Measurements from ENCODE around the gene CERS1. TPM values are rescaled to one million over a fixed set of nuclear protein-coding genes. Genes with fewer than 3 reads are reported as not detected.
A peak's percentile ranks its signal among the peaks of the same experiment; 100 is the strongest.

CERS1 gene
- total and polyA plus RNA-seq, 10 of the 15 experiments (the other 5 are each of a cell fraction or from before 2014, with no cell fraction given): 0.19 TPM; not detected in 9

- Histone ChIP-seq H3K27me3 (replicated peaks in 1 of 2; ENCODE audit: control insufficient read depth in 2 of 2, insufficient read depth in 2 of 2, low read length in 1 of 2) (no peaks in the 10 kb centered on the region), H3K4me2 (ENCODE audit: control insufficient read depth, insufficient read depth) (no peak overlapping the region), H3K4me3 (no peak overlapping the region; the same call in 1 of the 2 replicates), H3K9me3 (replicated peaks; ENCODE audit: control insufficient read depth, insufficient read depth, low read length) (no peaks in the 10 kb centered on the region), H3K27ac (ENCODE audit: control insufficient read depth, insufficient read depth) (peak overlapping the region; percentile 62; the same call in 1 of the 2 replicates), H4K20me1 (ENCODE audit: control insufficient read depth, insufficient read depth) (peaks cover 38% of the 10 kb centered on the region), H3K36me3 (ENCODE audit: control insufficient read depth in 2 of 2, insufficient read depth in 2 of 2, low read length in 1 of 2) (peaks cover 0 to 20% of the 10 kb centered on the region in 2 experiments; a peak in 3 of 4 replicates), H3K4me1 (ENCODE audit: control insufficient read depth, insufficient read depth, low read length) (peaks cover 51% of the 10 kb centered on the region), H3K79me2 (ENCODE audit: control insufficient read depth, insufficient read depth, low read length) (peaks cover 92% of the 10 kb centered on the region), H2AFZ (ENCODE audit: control insufficient read depth, low read depth, low read length) (no peak overlapping the region), H3K9ac (ENCODE audit: control insufficient read depth, insufficient read depth, low read length) (no peak overlapping the region)
- in situ Hi-C loops (cut with MboI) (no loop called here), intact Hi-C loops (cut with micrococcal nuclease; ENCODE audit: unreplicated experiment) (loop anchor here (10.0 kb wide), 2 partner anchors 156 to 386 kb away; partner anchors contain the start of gene CRTC1)
- no peak for DNase-seq (ENCODE audit: low read depth, low spot score)
- no peak for FAIRE-seq
- POLR2A ChIA-PET: interaction anchor here (1.1 to 1.5 kb wide), 2 partner anchors 8 to 318 kb away, joined by 5 to 8 read pairs; partner anchors contain the start of gene UPF1
- CTCF ChIA-PET: interaction anchor here (0.6 to 1.5 kb wide), 3 partner anchors 8 to 34 kb away, joined by 3 read pairs; partner anchors contain the start of gene UPF1
- no peak for ATAC-seq
- 86% methylated on average over 26 of the region's 26 CpGs for WGBS (ENCODE audit: insufficient coverage, insufficient replicate concordance, low lambda C conversion rate, missing lambda C conversion rate)
- BruUV-seq (replicated peaks): no TSS peak
- SMC1A ChIA-PET (ENCODE audit: uncharacterized antibody, unreplicated experiment): no interaction called here
- no peak for TF ChIP-seq SREBF1 (IDR thresholded peaks at IDR 0.05; ENCODE audit: low read length)
- TF ChIP-seq POLR2AphosphoS5 (IDR thresholded peaks at IDR 0.05; ENCODE audit: low read length): 0 out of 2 replicates have a peak, but pooled peaks have one; percentile 37
- TF ChIP-seq MXI1 (IDR thresholded peaks at IDR 0.05; ENCODE audit: low read depth, low read length): no peak
- TF ChIP-seq, protein P1, sequence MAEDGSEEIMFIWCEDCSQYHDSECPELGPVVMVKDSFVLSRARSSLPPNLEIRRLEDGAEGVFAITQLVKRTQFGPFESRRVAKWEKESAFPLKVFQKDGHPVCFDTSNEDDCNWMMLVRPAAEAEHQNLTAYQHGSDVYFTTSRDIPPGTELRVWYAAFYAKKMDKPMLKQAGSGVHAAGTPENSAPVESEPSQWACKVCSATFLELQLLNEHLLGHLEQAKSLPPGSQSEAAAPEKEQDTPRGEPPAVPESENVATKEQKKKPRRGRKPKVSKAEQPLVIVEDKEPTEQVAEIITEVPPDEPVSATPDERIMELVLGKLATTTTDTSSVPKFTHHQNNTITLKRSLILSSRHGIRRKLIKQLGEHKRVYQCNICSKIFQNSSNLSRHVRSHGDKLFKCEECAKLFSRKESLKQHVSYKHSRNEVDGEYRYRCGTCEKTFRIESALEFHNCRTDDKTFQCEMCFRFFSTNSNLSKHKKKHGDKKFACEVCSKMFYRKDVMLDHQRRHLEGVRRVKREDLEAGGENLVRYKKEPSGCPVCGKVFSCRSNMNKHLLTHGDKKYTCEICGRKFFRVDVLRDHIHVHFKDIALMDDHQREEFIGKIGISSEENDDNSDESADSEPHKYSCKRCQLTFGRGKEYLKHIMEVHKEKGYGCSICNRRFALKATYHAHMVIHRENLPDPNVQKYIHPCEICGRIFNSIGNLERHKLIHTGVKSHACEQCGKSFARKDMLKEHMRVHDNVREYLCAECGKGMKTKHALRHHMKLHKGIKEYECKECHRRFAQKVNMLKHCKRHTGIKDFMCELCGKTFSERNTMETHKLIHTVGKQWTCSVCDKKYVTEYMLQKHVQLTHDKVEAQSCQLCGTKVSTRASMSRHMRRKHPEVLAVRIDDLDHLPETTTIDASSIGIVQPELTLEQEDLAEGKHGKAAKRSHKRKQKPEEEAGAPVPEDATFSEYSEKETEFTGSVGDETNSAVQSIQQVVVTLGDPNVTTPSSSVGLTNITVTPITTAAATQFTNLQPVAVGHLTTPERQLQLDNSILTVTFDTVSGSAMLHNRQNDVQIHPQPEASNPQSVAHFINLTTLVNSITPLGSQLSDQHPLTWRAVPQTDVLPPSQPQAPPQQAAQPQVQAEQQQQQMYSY (CRISPR knock-in tag; IDR thresholded peaks at IDR 0.05): no peak
- RAD21 ChIA-PET (ENCODE audit: unreplicated experiment): interaction anchor here (0.8 kb wide), 1 partner anchor 8 kb away, joined by 4 read pairs; the partner anchor contains the start of gene UPF1
These were observed 55.4 kb downstream of the CERS1 start for GRCh38 chr19:18840288-18841267.
